Measurements from ENCODE around the gene FAM209A.
"Not testable (repeated sequence)": the region's sequence is repeated elsewhere in the genome, so short reads cannot be mapped to it uniquely, and the experiment has no call there.

The FAM209A gene, protein sequence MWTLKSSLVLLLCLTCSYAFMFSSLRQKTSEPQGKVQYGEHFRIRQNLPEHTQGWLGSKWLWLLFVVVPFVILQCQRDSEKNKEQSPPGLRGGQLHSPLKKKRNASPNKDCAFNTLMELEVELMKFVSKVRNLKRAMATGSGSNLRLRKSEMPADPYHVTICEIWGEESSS

DNA sequence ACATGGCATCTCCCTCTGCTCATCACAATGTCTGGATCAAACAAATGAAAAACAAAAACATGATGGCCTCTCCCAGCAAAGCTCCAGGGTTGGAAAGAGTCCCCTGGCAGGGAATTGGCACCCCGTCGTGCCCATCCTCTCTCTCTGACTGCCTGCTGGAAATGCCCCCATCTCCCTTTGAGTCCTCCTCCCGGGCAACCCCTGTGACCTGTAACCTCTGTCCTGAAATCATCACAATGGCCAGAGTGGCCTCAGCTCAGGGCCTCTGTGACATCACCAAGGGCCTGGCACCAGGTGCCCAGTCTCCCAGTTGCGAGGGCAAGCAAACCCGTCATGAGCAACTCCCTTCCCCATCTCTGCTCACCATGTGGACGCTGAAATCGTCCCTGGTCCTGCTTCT is at the start of gene FAM209A:
Gene FAM209A, plus strand, starts transcription at position 301 of the 400 bp plus-strand sequence. Its CDS starts 65 bp downstream, at position 366.
- DNase-seq, result not testable (repeated sequence)

DNA sequence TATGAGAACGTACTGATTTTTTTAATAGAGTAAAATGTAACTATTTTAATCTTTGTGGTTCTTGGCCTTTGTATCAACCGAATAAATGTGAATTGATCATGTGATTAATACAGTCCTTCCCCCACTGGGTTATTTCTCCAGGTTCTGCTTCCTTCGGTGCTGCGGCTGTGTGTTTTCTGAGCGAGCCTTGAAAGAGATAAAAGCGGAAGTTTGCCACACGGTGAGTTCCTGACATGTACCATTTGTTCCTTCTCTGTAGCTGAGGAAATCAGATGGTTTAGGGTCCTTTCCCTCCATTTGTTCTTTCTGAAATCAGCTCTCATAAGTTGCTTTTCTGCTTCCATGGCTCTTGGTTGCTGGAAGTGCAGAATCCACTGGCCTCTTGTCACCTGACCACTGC is 40.6 kb upstream of the FAM209A start:
- DNase-seq, result no peak

DNA sequence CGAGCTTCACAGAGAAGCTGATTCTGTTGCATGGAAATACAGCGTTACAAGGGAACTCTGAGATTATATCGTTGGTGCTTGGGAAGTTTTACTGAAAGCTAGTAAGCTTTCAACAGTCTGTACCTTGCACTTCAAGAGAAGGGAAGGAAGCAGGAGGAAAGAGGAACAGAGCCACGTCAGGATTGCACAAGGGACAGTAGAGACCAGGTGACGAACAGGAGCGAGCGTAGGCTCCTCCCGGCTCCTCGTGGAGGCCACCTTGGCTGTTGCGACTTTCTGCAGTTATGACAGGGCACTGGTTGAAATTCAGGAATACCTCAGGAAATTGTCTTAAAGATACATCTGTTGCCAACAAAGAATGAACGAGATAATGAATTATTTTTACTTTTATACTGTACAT is 37.3 kb upstream of the FAM209A start:
- DNase-seq, result no peak

DNA sequence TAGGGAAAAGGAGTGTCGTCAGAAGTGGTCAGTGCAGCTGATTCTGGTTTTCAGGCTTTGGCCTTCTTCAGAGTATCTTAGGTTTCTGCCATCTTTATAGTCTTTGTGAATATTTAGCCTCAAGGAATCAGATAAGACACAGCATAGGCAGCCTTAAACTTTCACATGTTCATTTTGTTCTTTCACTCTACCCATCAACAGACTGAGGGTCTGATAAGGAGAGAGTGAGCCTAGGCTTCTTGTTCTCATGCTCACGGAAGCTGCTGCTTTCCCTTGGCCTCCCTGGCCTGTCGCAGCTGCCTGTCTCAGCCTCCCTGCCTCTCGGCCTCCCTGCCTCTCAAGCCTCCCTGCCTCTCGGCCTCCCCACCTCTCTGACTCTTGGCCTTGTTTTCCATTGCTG is 36.0 kb upstream of the FAM209A start:
- no peak for DNase-seq

DNA sequence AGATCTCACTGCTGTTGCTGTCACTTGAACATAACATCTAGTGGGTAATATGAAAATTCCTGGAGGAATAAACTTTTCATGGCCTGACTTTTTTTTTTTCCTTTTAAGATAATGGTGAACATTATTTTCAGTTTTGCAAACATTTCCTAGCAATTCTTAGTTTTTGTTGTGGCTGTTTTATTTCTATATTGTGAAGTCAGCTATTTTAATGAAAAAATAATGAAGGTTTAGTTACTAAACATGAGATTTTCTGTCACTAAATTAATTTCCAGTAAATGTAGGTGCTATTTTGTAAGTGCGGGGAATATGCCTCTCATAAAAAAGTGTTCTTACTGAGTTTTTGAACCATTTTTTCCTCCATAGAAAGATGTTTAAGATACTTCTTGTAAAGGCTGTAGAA is 23.4 kb upstream of the FAM209A start:
- DNase-seq, result no peak

DNA sequence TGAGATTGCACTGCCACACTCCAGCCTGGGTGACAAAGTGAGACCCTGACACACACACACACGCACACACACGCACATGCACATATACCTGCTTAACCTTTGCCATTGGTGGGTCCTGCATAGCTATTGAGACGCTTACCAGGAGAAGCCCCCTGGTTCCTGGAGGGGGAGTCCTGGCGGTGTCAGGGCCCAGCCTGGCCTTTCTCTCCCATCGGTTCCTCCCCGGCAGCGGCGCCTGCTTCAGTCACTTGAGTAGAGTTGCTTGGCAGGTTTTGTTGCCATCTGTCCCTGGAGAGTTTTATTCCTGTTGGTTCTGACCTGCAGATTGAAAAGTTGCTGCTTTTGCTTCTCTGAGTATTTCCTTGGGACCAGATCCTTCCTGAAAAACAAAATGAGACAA is 20.6 kb upstream of the FAM209A start:
- no peak for DNase-seq

DNA sequence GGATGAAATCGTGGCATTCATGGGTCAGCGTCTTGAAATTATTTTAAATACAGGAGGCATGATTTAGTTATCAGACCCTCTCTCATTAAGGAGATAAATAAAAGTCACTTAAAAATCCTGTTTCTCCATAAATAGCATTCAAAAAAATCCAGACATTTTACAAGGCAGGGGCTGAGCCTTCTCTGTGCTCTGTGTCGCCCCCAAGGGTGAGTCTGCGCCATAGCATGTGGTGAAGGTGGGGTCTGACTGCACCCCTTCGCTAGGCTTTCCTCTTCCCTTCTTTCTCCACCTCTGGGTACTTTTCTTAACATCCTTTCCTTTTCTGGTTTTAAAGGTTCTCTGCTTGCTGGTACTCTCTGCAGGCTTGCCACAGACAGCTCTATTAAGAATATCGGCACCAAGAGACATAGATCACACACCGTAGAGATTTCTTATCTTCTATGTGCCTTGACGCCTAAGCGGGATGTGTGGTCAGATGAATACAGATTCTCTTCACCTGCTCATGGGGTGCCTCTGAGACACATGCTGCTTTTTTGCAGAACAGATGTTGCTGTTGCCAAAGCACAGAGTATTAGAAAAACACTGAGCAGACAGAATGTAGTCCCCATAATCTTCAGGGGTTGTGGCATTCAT is 20.1 kb upstream of the FAM209A start:
- no peak for DNase-seq

DNA sequence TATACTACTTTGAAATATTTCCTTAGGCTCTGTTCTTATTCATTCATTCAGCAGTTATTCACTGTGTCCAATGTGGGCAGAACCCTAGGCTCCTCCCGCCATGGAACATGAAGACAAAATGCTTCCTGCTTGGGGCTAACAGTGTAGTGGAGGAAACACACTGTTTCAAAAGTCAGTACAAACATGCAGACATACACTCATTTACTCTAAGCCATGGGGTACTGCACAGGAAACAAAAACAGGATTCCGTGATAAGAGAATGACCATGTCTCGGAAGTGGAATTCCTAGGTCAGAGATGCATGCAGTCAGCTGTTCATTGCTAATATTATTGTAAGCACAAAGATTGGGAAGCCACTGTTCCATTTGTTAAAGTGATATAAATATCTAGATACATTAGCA is 18.4 kb upstream of the FAM209A start:
- no peak for DNase-seq

DNA sequence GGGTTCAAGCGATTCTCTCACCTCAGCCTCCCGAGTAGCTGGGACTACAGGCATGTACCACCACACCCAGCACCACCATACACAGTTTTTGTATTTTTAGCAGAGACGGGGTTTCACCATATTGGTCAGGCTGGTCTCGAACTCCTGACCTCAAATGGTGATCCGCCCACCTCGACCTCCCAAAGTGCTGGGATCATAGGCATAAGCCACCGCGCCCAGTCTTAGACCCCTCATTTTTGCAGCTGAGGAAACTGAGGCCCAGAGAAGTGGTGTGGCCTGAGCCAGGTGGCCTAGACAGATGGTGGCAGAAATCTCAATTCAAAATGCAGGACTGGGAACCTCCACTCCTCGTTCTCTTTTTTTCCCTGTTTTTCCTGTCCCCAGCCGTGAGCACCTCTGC is 12.6 kb upstream of the FAM209A start:
- DNase-seq, result no peak

DNA sequence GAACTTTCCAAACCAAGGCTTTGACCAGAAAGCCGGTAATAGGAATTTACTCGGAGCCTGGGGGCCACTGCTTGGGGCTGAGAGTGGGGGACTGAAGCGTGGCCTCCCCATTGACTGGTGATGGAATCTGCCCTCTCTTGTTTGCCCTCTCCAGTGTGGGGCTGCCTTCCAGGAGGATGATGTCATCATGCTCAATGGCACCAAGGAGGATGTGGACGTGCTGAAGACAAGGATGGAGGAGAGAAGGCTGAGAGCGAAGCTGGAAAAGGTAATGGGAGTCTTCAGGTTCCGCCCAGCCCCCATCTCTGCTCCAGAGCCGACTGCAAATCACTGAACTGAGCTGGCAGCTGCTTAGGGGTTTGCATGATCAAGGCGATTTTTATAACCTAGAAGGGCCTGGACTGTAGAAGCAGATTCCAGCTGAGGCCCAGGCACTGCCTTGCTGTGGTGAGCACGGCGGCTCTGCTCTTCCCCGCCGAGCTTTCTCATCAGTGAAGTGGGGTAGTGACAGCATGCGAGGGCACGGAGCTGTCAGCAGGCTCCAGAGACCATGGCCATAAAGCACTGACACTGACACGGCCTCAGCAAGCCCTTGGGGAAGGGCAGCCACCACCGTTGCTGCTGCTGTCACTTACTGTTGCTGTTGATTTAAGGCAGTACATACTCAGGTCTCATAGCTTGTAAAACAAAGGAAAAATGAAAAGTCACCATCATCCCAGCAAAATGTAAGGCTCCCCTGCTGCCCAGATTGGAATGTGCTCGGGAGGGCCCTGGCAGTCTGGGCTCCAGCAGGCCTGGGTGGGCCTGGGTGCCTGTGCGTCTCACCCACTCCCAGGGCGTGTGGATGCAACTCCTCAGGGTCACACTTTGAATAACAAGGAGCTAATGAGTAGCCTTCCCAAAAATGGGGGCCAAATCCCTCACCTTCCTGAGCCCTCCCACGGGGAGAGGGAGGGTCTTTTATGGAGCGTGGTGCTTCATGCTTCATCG is 11.1 kb upstream of the FAM209A start:
- no peak for DNase-seq

DNA sequence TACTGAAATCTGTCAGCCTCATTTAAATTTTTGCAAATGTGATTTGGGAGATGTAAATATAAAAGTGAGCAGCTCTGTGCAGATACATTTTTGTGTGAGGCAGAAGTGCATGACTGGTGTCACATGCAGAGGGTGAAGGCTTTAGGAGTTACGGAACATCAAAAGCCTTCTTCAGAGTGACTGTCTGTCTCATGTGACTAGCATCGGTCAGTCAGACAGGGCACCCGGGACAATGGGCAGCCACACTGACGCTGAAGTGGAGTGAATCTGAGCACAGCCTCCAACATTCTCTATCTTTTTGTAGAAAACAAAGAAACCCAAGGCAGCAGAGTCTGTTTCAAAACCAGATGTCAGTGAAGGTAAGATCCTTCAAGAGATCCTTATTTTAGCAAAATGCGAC is 7.9 kb upstream of the FAM209A start:
- no peak for DNase-seq

DNA sequence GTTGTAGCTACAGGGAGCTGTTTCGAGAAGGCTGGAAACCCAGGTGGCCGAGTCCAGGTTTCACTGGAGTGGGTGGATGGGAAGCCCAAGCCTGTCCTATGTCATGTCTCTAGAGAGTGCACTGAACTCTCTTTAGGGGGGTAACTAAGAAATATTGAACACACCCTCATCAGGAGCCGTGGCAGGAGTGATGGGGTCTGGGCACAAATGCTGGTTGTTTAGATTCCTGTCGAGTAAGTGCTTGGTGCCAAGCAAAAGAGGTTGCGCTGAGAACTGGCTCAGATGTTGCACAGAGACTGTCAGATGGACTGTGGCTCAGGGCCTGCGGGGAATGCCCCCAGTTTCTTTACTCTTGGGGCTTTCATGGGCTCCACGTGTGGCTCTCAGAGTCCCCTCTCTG is 7.3 kb upstream of the FAM209A start:
- DNase-seq, result no peak

DNA sequence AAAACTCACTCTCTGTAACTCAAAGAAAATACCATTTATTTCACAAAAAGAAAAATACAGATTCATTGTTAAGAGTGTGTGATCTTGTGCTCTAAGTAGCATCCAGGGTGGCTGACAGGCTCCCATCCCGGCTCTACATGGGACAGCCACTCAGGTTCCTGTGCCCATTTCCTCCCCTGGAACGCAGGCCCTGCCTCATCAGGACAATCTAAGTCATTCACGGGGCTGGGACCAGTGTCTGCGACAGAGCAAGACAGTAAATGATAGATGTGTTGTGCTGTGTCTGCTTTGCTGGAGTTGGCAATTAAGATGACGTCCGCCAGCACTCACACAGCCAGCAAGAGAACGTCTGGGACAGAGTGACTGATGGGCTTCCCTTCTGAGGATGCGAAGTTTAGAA is 6.9 kb upstream of the FAM209A start:
- DNase-seq, result no peak

DNA sequence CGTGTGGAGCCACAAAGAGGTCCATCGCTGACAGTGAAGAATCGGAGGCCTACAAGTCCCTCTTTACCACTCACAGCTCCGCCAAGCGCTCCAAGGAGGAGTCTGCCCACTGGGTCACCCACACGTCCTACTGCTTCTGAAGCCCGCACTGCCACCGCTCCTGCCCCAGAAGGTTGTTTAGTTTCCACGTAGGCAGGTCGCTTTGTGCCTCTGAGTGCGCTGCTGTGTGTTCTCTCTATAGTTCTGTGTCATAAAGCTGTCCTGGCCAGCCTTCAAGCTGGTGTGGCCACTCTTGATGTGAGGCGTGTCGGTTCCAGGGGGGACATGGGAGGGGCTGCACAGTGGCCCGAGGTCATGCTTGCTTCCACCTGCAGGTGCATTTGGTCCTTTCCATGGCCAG is 6.4 kb upstream of the FAM209A start:
- no peak for DNase-seq

DNA sequence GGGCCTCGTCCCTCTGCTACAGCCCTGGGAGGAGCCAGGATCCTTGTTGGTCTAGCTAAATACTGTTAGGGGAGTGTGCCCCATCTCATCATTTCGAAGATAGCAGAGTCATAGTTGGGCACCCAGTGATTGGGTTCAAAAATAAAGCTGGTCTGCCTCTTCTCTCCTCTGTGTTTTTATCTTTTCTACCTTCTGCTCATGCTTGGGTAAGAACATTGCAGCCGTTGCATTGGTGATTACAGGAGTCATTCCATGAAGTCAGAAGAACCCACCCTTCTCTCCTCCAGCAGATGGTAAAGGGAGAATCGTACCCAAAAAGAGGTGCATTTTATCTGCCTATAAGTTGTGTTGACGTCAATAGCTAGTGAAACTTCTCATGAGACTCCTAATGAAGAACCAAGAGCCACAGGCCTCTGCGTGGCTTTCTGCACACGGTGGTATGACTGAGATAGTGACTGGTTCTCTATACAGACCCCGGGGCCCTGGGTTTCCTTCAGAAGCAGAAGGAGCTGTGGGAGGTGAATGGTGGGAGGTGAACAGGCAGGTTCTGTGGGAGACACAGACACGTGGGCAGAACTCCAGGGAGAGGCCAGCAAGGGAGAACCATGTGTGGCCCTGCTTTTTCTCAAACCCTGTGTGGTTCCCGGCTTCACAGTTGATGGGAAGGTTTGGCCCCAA is 5.7 kb upstream of the FAM209A start:
- DNase-seq, result no peak

DNA sequence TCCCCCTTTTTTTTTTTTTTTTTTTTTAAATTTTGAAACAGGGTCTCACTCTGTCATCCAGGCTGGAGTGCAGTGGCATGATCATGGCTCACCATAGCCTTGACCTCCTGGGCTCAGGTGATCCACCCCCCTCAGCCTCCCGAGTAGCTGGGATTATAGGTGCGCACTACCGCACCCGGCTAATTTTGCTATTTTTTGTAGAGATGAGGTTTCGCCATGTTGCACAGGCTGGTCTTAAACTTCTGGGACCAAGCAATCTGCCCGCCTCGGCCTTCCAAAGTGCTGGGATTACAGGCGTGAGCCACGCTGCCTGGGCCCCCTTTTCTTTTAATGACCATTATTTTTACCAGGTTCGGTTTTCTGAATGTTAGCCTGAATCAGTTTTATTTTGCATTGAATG is 5.0 kb upstream of the FAM209A start:
- no peak for DNase-seq

DNA sequence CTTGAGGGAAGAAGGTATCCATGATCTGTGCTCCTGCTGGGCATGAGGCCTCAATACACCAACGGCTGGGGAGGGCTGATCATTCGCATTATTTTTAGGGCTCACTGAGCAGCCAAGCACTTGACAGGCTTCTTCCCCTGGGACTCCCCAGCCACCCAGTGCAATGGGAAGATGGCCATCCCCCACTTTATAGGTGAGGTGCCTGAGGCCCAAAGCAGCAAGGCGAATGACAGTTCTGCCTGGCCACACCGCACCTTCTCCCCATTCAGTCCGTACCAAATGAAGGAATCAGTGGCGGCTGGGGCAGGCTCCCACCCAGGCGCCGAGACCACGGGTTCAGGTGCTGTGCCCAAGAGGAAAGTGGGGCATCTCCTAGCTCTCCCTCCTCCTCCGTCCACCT is 4.4 kb upstream of the FAM209A start:
- no peak for DNase-seq

DNA sequence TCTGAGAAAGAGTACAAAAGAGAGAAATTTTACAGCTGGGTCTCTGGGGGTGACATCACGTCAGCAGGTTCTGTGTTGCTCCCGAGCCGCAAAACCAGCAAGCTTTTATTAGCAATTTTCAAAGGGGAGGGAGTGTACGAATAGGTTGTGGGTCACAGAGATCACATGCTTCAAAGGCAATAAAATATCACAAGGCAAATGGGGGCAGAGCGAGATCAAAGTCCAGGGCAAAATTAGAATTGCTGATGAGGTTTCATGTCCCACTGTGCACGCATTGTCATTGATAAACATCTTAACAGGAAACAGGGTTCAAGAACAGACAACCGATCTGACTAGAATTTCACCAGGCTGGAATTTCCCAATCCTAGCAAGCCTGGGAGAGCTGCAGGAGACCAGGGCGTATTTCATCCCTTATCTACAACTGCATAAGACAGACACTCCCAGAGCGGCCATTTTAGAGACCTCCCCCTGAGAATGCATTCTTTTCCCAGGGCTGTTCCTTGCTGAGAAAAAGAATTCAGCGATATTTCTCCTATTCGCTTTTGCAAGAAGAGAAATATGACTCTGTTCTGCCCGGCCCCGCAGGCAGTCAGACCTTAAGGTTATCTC is 3.7 kb upstream of the FAM209A start:
- DNase-seq, result not testable (repeated sequence)

DNA sequence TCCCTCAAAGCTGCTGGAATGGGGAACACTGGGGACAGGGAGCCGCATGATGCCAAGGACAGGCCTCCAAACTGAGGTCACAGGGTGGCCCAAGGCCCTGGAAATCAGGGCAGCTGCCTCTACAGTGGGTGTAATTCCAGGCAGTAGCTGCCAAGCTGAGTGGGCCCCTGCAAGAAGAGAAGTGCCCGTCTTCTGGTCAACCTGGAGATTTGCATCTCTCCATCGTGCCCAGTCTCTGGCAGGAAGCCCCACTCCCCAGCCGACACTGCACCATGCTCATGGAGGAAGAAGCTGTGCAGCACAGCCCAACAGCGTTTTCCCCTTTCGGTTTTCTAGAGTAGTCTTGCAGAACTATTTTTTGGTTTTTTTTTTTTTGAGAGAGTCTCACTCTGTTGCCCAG is 2.2 kb upstream of the FAM209A start:
- no peak for DNase-seq

DNA sequence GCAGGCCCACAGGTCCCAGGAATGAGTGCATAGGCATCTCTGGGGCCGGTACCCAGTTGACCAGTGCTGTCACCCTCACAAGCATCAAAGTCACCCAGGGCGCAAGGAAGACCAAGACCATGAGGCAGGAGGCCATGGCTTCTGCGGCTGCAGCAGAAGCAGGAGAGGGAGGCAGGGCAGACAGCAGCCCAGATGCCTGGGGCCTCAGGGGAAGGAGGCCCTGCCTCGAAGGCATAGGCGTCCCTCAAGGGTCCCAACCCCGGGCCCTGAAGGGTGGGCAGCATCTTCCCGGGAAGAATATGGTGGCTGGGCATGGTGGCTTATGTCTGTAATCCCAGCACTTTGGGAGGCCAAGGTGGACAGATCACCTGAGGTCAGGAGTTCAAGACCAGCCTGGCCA is 3.0 kb downstream of the FAM209A start:
- DNase-seq, result no peak

DNA sequence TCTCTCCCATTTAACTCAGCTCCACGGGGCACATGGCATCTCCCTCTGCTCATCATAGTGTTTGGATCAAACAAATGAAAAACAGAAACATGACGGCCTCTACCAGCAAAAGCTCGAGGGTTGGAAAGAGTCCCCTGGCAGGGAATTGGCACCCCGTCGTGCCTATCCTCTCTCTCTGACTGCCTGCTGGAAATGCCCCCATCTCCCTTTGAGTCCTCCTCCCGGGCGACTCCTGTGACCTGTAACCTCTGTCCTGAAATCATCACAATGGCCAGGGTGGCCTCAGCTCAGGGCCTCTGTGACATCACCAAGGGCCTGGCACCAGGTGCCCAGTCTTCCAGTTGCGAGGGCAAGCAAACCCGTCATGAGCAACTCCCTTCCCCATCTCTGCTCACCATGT is 8.4 kb downstream of the FAM209A start, which contains the start of gene FAM209B:
Gene FAM209B, plus strand, starts transcription at position 301 of the 400 bp plus-strand sequence. Its CDS starts 96 bp downstream, at position 397.
- DNase-seq, result not testable (repeated sequence)

DNA sequence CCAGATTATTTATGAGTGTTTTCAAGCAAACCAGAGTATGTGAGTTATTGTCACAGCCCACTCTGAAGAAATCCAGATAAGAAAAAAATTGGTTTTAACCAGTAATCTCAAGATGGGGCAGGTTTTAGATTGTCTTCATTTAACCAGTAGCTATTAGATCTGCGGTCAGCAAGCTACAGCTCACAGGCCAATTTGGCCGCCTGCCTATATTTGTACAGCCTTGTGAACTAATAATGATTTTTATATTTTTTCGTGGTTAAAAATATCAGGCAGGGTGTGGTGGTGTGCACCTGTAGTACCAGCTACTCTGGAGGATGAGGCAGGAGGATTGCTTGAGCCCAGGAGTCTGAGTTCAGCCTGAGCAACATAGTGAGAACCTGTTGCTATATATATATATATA is 13.5 kb downstream of the FAM209A start:
- DNase-seq, result no peak

DNA sequence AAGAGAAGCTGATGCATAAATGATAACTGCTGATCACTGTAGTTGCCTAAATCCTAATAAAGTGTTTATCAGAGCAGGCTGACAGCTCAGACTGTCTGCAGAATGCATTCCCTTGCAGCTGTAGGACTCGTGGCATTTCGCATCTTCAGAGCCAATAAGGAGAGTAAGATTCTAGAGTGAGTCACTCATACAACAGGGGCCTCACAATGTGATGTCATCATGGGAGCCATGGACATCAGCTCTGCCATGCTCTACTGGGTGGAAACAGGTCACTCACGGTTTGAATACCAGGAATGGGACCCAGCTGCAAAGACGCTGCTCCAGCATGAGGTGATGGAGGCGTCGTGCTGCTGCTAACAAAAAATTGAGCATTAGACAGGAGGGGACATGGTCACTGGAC is 15.9 kb downstream of the FAM209A start:
- no peak for DNase-seq
